NCI-H146 (cell line): ENCODE data around the gene HSD3B7.

Experiments
- DNase-seq: peaks from one replicate; lab custom pipeline; 2025; lab: John Stamatoyannopoulos, UW

The HSD3B7 gene

DNA sequence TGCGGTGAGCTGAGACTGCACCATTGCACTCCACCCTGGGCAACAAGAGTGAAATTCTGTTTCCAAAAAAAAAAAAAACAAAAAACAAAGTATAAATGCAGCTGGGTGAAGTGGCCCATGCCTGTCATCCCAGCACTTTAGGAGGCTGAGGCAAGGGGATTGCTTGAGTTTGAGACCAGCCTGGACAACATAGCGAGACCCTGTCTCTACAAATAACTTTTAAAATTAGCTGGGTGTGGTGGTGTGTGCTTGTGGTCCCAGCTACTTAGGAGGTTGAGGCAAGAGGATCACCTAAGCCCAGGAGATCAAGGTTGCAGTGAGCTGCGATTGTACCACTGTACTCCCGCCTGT is 38.2 kb downstream of the HSD3B7 start:
- DNase-seq = no peak

DNA sequence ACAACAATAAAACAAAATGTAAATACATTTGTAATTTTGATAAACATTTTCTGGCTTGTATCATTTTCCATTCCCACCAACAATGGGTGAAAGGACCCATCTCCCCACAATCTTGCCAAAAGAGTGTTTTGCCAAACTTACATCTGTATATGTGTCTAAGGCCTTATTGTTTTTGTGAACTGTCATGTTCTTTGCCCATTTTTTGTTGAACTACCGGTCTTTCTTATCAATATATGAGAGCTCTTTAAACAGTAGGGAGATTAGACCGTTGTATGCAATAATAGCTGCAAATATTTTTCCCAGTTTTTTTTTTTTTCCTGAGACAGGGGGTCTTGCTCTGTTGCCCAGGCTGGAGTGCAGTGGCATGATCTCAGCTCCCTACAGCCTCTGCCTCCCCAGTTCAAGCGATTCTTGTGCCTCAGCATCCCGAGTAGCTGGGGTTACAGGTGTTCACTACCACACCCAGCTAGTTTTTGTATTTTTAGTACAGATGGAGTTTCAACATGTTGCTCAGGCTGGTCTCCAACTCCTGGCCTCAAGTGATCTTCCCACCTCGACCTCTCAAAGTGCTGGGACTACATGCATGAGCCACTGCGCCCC is 38.7 kb downstream of the HSD3B7 start:
- DNase-seq = no peak

DNA sequence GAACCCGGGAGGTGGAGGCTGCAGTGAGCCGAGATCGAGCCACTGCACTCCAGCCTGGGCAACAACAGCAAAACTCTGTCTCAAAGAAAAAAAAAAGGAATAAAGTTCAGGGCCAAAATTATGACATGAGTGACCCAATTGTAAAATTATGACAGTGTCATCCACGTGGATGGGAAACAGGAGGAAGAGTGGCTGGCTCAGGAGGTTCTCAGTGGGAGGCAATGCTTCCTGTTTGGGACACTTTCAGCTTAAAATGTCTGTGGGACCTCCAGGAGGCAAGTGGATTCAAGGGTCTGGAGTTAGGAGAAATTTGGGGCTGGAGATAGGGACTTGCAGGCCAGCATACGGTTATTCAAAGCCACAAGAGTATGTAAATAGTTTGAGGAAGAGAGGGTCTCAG is 40.3 kb downstream of the HSD3B7 start:
- no peak for DNase-seq

DNA sequence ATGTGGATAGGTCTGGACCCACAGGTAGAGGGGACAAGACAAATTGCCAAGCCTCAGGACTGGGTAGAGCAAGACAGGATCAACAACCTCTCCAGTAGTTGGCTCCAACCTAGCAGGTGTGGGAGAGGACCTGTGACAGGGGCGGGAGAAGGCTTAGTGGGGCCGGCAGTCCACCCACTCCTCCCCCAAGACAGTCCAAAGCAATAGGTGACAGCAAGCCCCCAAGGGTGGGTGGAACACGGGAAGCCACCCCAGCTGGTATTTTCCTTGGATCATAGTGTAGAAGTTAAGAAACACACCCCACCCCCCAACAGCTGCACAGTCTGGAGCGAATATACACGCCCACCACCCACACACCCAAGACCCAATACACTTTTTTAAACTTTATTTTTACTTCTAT is 44.3 kb downstream of the HSD3B7 start:
- DNase-seq = no peak

DNA sequence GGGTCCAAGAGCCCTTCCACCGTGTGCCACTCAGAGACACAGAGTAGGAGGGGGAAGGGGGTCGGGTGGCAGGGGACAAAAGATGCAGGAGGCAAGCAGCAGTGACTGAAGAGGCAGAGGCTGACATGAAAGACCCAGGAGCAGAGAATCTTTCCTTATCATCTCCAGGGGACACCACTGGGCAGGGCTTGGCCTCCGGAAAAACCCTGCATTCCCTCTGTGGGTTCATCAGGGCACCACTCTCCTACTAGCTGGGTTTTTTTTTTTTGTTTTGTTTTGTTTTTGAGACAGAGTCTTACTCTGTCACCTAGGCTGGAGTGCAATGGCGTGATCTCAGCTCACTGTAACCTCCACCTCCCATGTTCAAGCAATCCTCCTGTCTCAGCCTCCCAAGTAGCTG is 46.3 kb downstream of the HSD3B7 start:
- no peak for DNase-seq

DNA sequence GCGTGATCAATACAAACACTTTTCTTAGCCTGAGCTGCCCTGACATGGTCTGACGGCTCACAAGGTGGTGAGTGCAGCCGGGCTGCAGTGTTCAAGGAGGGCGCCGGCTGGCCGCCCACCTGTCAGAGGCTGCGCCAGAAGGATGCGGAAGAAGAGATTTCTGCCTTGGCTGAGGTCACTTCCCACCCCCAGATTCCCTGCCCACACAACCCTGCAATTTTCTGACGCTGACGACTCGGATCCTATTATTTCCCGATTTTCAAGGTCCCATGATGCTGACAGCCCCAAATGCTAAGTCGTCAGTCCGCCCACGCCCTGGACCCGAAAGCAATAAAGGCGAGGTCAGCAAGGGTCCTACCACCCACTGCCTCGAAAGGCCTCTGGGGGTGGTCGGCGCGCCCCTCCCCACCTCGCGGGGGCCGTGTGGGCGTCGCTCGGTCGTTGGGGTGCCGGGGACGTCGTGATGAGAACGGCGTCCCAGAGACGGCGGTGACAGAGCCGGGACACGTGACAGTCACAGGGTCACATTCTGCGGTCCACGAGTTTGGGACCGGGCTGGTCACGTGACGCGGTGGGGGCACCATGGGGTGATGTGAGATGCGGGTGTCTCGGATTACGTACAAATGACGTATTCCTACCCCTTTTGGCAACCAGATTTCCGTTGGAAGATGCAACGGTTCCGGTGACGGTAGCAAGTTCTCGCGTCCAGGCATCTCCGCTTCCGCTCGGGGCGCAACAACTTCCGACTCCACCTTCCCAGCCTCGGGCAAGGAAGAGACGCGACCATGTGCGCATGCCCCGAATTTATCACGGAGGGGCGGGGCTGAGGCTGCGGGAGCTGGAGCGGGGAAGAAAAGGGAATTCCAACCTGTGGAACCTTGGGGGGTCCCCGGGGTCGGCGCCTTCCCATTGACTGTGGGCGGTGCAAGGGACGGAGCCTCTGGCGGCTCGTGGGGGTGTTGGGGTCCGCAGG is 48.0 kb downstream of the HSD3B7 start, which contains the start of gene STX4:
STX4 (plus strand) TSS at position 823 of the 973 bp plus-strand sequence. CDS start 248 bp downstream, outside the sequence.
- peak; percentile 97 for DNase-seq

DNA sequence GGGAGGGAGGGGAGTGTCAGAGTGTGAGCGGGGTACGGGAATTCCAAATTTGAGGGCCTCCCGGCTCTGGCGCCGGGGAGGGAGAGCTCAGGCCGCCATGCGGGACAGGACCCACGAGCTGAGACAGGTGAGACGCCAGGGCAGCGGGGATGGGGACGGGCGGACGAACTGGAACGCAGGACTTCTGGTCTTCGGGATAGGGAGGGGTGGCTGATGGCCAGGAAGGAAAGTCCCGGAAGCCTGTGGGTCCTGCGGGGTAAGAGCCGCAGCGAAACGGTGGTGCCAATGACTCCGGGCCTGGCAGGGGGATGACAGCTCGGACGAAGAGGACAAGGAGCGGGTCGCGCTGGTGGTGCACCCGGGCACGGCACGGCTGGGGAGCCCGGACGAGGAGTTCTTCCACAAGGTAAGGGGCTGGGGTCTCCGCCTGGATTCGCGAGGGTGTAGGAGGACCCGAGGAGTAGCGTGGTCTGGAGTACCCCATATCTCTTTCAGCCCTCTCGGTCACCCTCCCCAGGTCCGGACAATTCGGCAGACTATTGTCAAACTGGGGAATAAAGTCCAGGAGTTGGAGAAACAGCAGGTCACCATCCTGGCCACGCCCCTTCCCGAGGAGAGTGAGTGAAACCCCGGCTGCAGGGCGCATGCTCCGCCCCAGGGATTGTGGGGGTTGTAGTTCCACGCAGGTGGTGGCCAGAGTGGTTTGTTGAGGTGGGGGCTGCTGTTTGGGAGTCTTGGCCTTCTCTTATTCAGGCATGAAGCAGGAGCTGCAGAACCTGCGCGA is 48.9 kb downstream of the HSD3B7 start:
- DNase-seq = peak; percentile 86

DNA sequence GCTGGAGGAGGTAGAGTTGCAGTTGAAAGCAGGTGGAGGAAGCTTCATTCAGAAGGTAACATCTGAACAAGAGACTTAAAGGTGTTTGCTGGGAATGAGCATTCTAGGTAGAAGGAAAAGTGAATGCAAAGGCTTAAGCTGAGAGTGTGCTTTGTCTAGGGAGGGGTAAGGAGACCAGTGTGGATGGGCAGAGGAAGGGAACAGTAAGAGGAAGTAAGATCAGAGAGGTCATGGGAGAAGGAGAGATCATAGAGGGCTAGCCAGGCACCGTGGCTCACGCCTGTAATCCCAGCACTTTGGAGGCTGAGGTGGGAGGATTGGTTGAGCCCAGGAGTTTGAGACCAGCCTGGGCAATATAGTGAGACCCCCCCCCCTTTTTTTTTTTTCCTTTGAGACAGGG is 51.7 kb downstream of the HSD3B7 start:
- no peak for DNase-seq
